ENCODE measurements around the gene FRAT1. TPM values are rescaled to one million over a fixed set of nuclear protein-coding genes. Genes with fewer than 3 reads are reported as not detected.

FRAT1 gene
- total and polyA plus RNA-seq, 10 of the 15 experiments (the other 5 are each of a cell fraction or from before 2014, with no cell fraction given) = 0.07 to 0.73 (median 0.26) TPM

- peaks cover 14% of the 10 kb centered on the region for H3K79me2 ChIP-seq (ENCODE audit: control insufficient read depth, insufficient read depth, low read length)
- ATAC-seq (no peak), DNase-seq (ENCODE audit: low read depth, low spot score) (no peak), FAIRE-seq (no peak)
- 98% methylated on average over 3 of the region's 3 CpGs for WGBS (ENCODE audit: insufficient coverage, insufficient replicate concordance, low lambda C conversion rate, missing lambda C conversion rate)
- no peak overlapping the region for H3K4me3 ChIP-seq
- no peak overlapping the region for H2AFZ ChIP-seq (ENCODE audit: control insufficient read depth, low read depth, low read length)
- in situ Hi-C loops (cut with MboI) (no loop called here), intact Hi-C loops (cut with micrococcal nuclease; ENCODE audit: unreplicated experiment) (no loop called here)
- ChIA-PET RAD21 (ENCODE audit: unreplicated experiment) (no interaction called here), CTCF (no interaction called here), POLR2A (no interaction called here), SMC1A (ENCODE audit: uncharacterized antibody, unreplicated experiment) (interaction anchor here (1.6 kb wide), 1 partner anchor 52 kb away, joined by 3 read pairs; no protein-coding TSS in a partner anchor)
- no peaks in the 10 kb centered on the region for H4K20me1 ChIP-seq (ENCODE audit: control insufficient read depth, insufficient read depth)
- no peaks in the 10 kb centered on the region for H3K27me3 ChIP-seq (replicated peaks in 1 of 2; ENCODE audit: control insufficient read depth in 2 of 2, insufficient read depth in 2 of 2, low read length in 1 of 2)
- no peaks in the 10 kb centered on the region for H3K36me3 ChIP-seq (ENCODE audit: control insufficient read depth in 2 of 2, insufficient read depth in 2 of 2, low read length in 1 of 2)
- no TSS peak for BruUV-seq (replicated peaks)
- TF ChIP-seq REST (IDR thresholded peaks at IDR 0.05; ENCODE audit: low read depth, low read length) (no peak), SIX5 (IDR thresholded peaks at IDR 0.05; ENCODE audit: low read depth, low read length, severe bottlenecking) (no peak), STAT1 (conservative IDR thresholded peaks at IDR 0.05) (no peak), ZBED1 (IDR thresholded peaks at IDR 0.05; ENCODE audit: borderline replicate concordance) (no peak), MEF2B (IDR thresholded peaks at IDR 0.05; ENCODE audit: partially characterized antibody, poor library complexity, severe bottlenecking) (no peak), POLR2A (IDR thresholded peaks at IDR 0.05; ENCODE audit: low read depth, low read length) (no peak), ZZZ3 (IDR thresholded peaks at IDR 0.05; ENCODE audit: control insufficient read depth, insufficient read length, low read depth) (no peak), SUZ12 (IDR thresholded peaks at IDR 0.05; ENCODE audit: unreplicated experiment) (no peak), ESRRA (IDR thresholded peaks at IDR 0.05; ENCODE audit: low read length) (no peak), NR2C1 (IDR thresholded peaks at IDR 0.05) (no peak), PKNOX1 (IDR thresholded peaks at IDR 0.05) (no peak), HSF1 (IDR thresholded peaks at IDR 0.05; ENCODE audit: low read depth, low read length) (no peak), HDAC6 (IDR thresholded peaks at IDR 0.05; ENCODE audit: unreplicated experiment) (no peak), NFXL1 (IDR thresholded peaks at IDR 0.05; ENCODE audit: borderline replicate concordance) (no peak), HDGF (IDR thresholded peaks at IDR 0.05) (no peak), RBBP5 (conservative IDR thresholded peaks at IDR 0.05) (no peak), ZBTB33 (IDR thresholded peaks at IDR 0.05) (no peak)
- peaks cover 9% of the 10 kb centered on the region for H3K4me1 ChIP-seq (ENCODE audit: control insufficient read depth, insufficient read depth, low read length)
- no peak overlapping the region for H3K27ac ChIP-seq (ENCODE audit: control insufficient read depth, insufficient read depth)
- no peak overlapping the region for H3K9ac ChIP-seq (ENCODE audit: control insufficient read depth, insufficient read depth, low read length)
- H3K9me3 ChIP-seq (replicated peaks; ENCODE audit: control insufficient read depth, insufficient read depth, low read length) = no peaks in the 10 kb centered on the region
- no peak overlapping the region for H3K4me2 ChIP-seq (ENCODE audit: control insufficient read depth, insufficient read depth)
Observed at GRCh38 chr10:97280783-97281182, 38.3 kb upstream of the FRAT1 start.
